Activated T-helper 9 cell treated with anti-CD3 and anti-CD28 coated beads, Interleukin-2, amount 50 U/mL, for 16 hours (primary cell): Measurements from ENCODE around the gene RAMP1.

Experiments
- DNase-seq: peaks from one replicate; pipeline ENCODE4 v3.0.0-alpha.2; 2020; ENCODE audit warnings: low read depth

RAMP1 gene

GRCh38 chr2:237895544-237896506 lies 36.4 kb downstream of the RAMP1 start:
- no peak for DNase-seq

GRCh38 chr2:237896507-237896892 lies 37.1 kb downstream of the RAMP1 start:
- no peak for DNase-seq

- no peak for DNase-seq
Observed at GRCh38 chr2:237896956-237897355, 37.5 kb downstream of the RAMP1 start.

GRCh38 chr2:237898057-237898414 lies 38.6 kb downstream of the RAMP1 start:
- DNase-seq = no peak

GRCh38 chr2:237900891-237901831 lies 41.7 kb downstream of the RAMP1 start:
- DNase-seq = no peak

GRCh38 chr2:237901932-237902850 lies 42.8 kb downstream of the RAMP1 start:
- no peak for DNase-seq

GRCh38 chr2:237904831-237905599 lies 45.6 kb downstream of the RAMP1 start:
- DNase-seq = no peak

GRCh38 chr2:237907144-237907543 lies 47.7 kb downstream of the RAMP1 start:
- DNase-seq = no peak

GRCh38 chr2:237909075-237909695 lies 49.8 kb downstream of the RAMP1 start:
- no peak for DNase-seq

GRCh38 chr2:237909801-237910475 lies 50.5 kb downstream of the RAMP1 start:
- no peak for DNase-seq

GRCh38 chr2:237910576-237911362 lies 51.3 kb downstream of the RAMP1 start:
- no peak for DNase-seq

GRCh38 chr2:237911363-237912017 lies 52.1 kb downstream of the RAMP1 start:
- DNase-seq = no peak

GRCh38 chr2:237912271-237913192 lies 53.1 kb downstream of the RAMP1 start:
- DNase-seq = no peak

- no peak for DNase-seq
Observed at GRCh38 chr2:237913193-237913917, 53.9 kb downstream of the RAMP1 start.

- DNase-seq = no peak
Observed at GRCh38 chr2:237915576-237915975, 56.2 kb downstream of the RAMP1 start.

- DNase-seq = no peak
Observed at GRCh38 chr2:237916296-237916695, 56.9 kb downstream of the RAMP1 start.
